GM21515 (cell line): ENCODE data around the gene DOC2B.

Experiments used
- ATAC-seq: cut with Tn5 transposase; IDR thresholded peaks from one replicate; pipeline ENCODE4 v1.9.1; 2021; ENCODE audit not compliant: unreplicated experiment

DOC2B gene

GRCh38 chr17:164303-165235 is 16.9 kb downstream of the DOC2B start:
- ATAC-seq, result no peak

GRCh38 chr17:163514-164098 is 17.8 kb downstream of the DOC2B start:
- no peak for ATAC-seq

GRCh38 chr17:162689-163088 is 18.8 kb downstream of the DOC2B start:
- ATAC-seq, result no peak

- ATAC-seq, result no peak
These were observed 20.0 kb downstream of the DOC2B start for GRCh38 chr17:161481-161880.

GRCh38 chr17:160336-160735 is 21.1 kb downstream of the DOC2B start:
- ATAC-seq, result no peak

GRCh38 chr17:159609-160008 is 21.8 kb downstream of the DOC2B start:
- no peak for ATAC-seq

- ATAC-seq, result no peak
These were observed 23.1 kb downstream of the DOC2B start for GRCh38 chr17:158379-158778.

- no peak for ATAC-seq
These were observed 23.5 kb downstream of the DOC2B start for GRCh38 chr17:157901-158300.

- no peak for ATAC-seq
These were observed 24.5 kb downstream of the DOC2B start for GRCh38 chr17:156946-157345.

- no peak for ATAC-seq
These were observed 25.3 kb downstream of the DOC2B start for GRCh38 chr17:156094-156621.

GRCh38 chr17:155576-155975 is 25.9 kb downstream of the DOC2B start:
- no peak for ATAC-seq

GRCh38 chr17:153851-154250 is 27.6 kb downstream of the DOC2B start:
- no peak for ATAC-seq

- ATAC-seq, result no peak
These were observed 28.5 kb downstream of the DOC2B start for GRCh38 chr17:152860-153420.

GRCh38 chr17:151886-152859 is 29.3 kb downstream of the DOC2B start:
- ATAC-seq, result no peak

GRCh38 chr17:151004-151403 is 30.4 kb downstream of the DOC2B start:
- ATAC-seq, result no peak

GRCh38 chr17:149897-150584 is 31.4 kb downstream of the DOC2B start:
- no peak for ATAC-seq

- no peak for ATAC-seq
These were observed 32.2 kb downstream of the DOC2B start for GRCh38 chr17:149231-149630.

- ATAC-seq, result no peak
These were observed 32.7 kb downstream of the DOC2B start for GRCh38 chr17:148757-149156.

GRCh38 chr17:147796-148740 is 33.4 kb downstream of the DOC2B start:
- ATAC-seq, result no peak
